ENCODE data around the gene GSTT4.
"Not testable (repeated sequence)": the region's sequence is repeated elsewhere in the genome, so short reads cannot be mapped to it uniquely, and the experiment has no call there.

The GSTT4 gene

GRCh38 chr22:23977304-23977703 is 27.9 kb downstream of the GSTT4 start:
- not testable (repeated sequence) for H3K27me3 ChIP-seq (ENCODE audit: control insufficient read depth, insufficient read depth, low read length); H3K9ac ChIP-seq (ENCODE audit: low read length); H3K27ac ChIP-seq (ENCODE audit: low read depth, low read length)

DNA sequence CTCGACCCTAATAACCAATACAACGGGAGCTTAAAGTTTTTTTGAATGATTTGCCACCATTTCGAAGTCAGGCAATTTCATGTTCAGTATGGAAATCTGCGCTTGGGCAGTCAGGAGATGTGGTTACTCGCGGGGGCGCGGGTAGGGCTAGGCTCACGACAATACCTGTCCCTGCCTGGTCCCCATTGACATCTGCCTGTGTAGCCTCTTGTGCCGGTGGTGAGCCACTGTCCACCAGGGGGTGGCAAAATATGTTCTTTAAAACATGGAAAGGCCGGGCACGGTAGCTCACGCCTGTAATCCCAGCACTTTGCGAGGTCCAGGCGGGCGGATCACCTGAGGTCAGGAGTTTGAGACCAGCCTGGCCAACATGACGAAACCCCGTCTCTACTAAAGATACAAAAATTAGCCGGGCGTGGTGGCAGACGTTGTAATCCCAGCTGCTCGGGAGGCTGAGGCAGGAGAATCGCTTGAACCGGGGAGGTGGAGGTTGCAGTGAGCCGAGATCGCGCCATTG is 30.4 kb downstream of the GSTT4 start:
- H3K4me1 ChIP-seq (ENCODE audit: control insufficient read depth, insufficient read depth, low read length); H3K9ac ChIP-seq (ENCODE audit: low read length); H3K4me3 ChIP-seq (ENCODE audit: low read length); H3K27ac ChIP-seq (ENCODE audit: low read depth, low read length); H3K27me3 ChIP-seq (ENCODE audit: control insufficient read depth, insufficient read depth, low read length): not testable (repeated sequence)
- peaks cover 10% of the 10 kb centered on the region for H3K36me3 ChIP-seq (ENCODE audit: control insufficient read depth, insufficient read depth, low read length)

More at GRCh38 chr22:23977304-23977703, 27.9 kb downstream of the GSTT4 start:
- not testable (repeated sequence) for H3K36me3 ChIP-seq (ENCODE audit: control insufficient read depth, insufficient read depth, low read length); H3K4me3 ChIP-seq (ENCODE audit: low read length); H3K4me1 ChIP-seq (ENCODE audit: control insufficient read depth, insufficient read depth, low read length)

GRCh38 chr22:23974345-23974744 is 30.9 kb downstream of the GSTT4 start, which contains the start of gene DDT:
TSS of gene DDT (minus strand) at chr22:23974441. CDS start at chr22:23974414, 27 bp downstream.
- not testable (repeated sequence) for H3K4me3 ChIP-seq (ENCODE audit: low read length); H3K27ac ChIP-seq (ENCODE audit: low read depth, low read length); H3K9ac ChIP-seq (ENCODE audit: low read length); H3K27me3 ChIP-seq (ENCODE audit: control insufficient read depth, insufficient read depth, low read length); H3K4me1 ChIP-seq (ENCODE audit: control insufficient read depth, insufficient read depth, low read length)
- peaks cover 10% of the 10 kb centered on the region for H3K36me3 ChIP-seq (ENCODE audit: control insufficient read depth, insufficient read depth, low read length)

- peaks cover 10% of the 10 kb centered on the region for H3K36me3 ChIP-seq (ENCODE audit: control insufficient read depth, insufficient read depth, low read length)
- H3K4me1 ChIP-seq (ENCODE audit: control insufficient read depth, insufficient read depth, low read length); H3K27me3 ChIP-seq (ENCODE audit: control insufficient read depth, insufficient read depth, low read length); H3K9ac ChIP-seq (ENCODE audit: low read length); H3K27ac ChIP-seq (ENCODE audit: low read depth, low read length); H3K4me3 ChIP-seq (ENCODE audit: low read length): not testable (repeated sequence)
These were observed 33.3 kb downstream of the GSTT4 start for GRCh38 chr22:23971927-23972326.

- no peak overlapping the region for H3K27ac ChIP-seq (ENCODE audit: low read depth, low read length)
- peaks cover 10% of the 10 kb centered on the region for H3K36me3 ChIP-seq (ENCODE audit: control insufficient read depth, insufficient read depth, low read length)
- H3K9ac ChIP-seq (ENCODE audit: low read length) = no peak overlapping the region
- H3K4me1 ChIP-seq (ENCODE audit: control insufficient read depth, insufficient read depth, low read length) = no peaks in the 10 kb centered on the region
- no peaks in the 10 kb centered on the region for H3K27me3 ChIP-seq (ENCODE audit: control insufficient read depth, insufficient read depth, low read length)
- H3K4me3 ChIP-seq (ENCODE audit: low read length) = no peak overlapping the region
These were observed 34.3 kb downstream of the GSTT4 start for GRCh38 chr22:23970816-23971486.

- Histone ChIP-seq H3K27me3 (ENCODE audit: control insufficient read depth, insufficient read depth, low read length) (no peaks in the 10 kb centered on the region), H3K27ac (ENCODE audit: low read depth, low read length) (no peak overlapping the region), H3K36me3 (ENCODE audit: control insufficient read depth, insufficient read depth, low read length) (peaks cover 10% of the 10 kb centered on the region), H3K4me1 (ENCODE audit: control insufficient read depth, insufficient read depth, low read length) (no peaks in the 10 kb centered on the region), H3K4me3 (ENCODE audit: low read length) (no peak overlapping the region), H3K9ac (ENCODE audit: low read length) (no peak overlapping the region)
These were observed 35.0 kb downstream of the GSTT4 start for GRCh38 chr22:23970201-23970641.

DNA sequence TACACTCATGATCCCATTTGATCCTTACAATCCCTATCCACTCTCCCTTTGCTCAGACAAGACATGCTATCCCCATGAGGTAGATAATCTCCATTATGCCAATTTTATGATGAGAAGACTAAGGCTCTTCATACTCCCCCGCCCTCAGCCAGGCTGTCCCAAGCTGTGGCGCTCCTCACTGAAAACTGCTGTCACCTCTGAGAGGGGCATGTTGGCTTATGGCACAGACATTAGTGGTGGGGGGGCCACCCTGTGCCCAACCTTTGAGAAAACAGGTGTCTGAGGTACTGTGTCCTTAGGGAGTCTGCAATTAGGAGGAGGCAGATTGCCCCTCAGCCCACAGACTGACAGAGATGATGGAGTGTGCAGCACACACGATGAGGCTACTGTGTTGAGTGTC is 36.2 kb downstream of the GSTT4 start:
- Histone ChIP-seq H3K27ac (ENCODE audit: low read depth, low read length) (no peak overlapping the region), H3K4me1 (ENCODE audit: control insufficient read depth, insufficient read depth, low read length) (no peaks in the 10 kb centered on the region), H3K4me3 (ENCODE audit: low read length) (no peak overlapping the region), H3K36me3 (ENCODE audit: control insufficient read depth, insufficient read depth, low read length) (peaks cover 10% of the 10 kb centered on the region), H3K9ac (ENCODE audit: low read length) (no peak overlapping the region), H3K27me3 (ENCODE audit: control insufficient read depth, insufficient read depth, low read length) (no peaks in the 10 kb centered on the region)

DNA sequence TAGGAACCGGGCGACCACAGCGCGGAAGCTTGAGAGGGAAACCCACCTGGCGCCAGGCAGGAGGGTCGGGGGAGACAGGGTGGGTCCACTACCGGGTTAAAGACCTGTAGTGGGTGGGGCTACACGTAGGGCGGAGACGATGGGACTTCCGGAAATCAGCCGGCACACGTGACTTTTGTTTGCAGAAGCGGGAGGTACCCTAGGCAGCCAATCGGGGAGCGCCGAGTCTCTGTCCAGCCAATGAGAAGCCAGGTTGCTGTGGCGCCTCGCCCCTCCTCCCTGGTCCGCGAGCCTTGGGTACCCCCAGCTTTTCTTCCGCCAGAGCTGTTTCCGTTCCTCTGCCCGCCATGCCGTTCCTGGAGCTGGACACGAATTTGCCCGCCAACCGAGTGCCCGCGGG is 38.7 kb downstream of the GSTT4 start, which contains the start of gene DDTL:
TSS of gene DDTL (plus strand) at position 321 of the 400 bp plus-strand sequence. CDS start at position 348, 27 bp downstream.
- not testable (repeated sequence) for H3K27ac ChIP-seq (ENCODE audit: low read depth, low read length); H3K9ac ChIP-seq (ENCODE audit: low read length); H3K27me3 ChIP-seq (ENCODE audit: control insufficient read depth, insufficient read depth, low read length); H3K4me3 ChIP-seq (ENCODE audit: low read length); H3K4me1 ChIP-seq (ENCODE audit: control insufficient read depth, insufficient read depth, low read length)
- peaks cover 10% of the 10 kb centered on the region for H3K36me3 ChIP-seq (ENCODE audit: control insufficient read depth, insufficient read depth, low read length)

- not testable (repeated sequence) for H3K27ac ChIP-seq (ENCODE audit: low read depth, low read length); H3K4me1 ChIP-seq (ENCODE audit: control insufficient read depth, insufficient read depth, low read length); H3K4me3 ChIP-seq (ENCODE audit: low read length); H3K27me3 ChIP-seq (ENCODE audit: control insufficient read depth, insufficient read depth, low read length); H3K9ac ChIP-seq (ENCODE audit: low read length)
- H3K36me3 ChIP-seq (ENCODE audit: control insufficient read depth, insufficient read depth, low read length) = peaks cover 10% of the 10 kb centered on the region
These were observed 39.2 kb downstream of the GSTT4 start for GRCh38 chr22:23966094-23966493.

GRCh38 chr22:23961084-23961771 is 44.0 kb downstream of the GSTT4 start, which contains the start of gene GSTT2B:
TSS of gene GSTT2B (minus strand) at chr22:23961195. CDS start at chr22:23961131, 64 bp downstream.
- not testable (repeated sequence) for H3K36me3 ChIP-seq (ENCODE audit: control insufficient read depth, insufficient read depth, low read length); H3K27me3 ChIP-seq (ENCODE audit: control insufficient read depth, insufficient read depth, low read length); H3K4me3 ChIP-seq (ENCODE audit: low read length); H3K4me1 ChIP-seq (ENCODE audit: control insufficient read depth, insufficient read depth, low read length); H3K27ac ChIP-seq (ENCODE audit: low read depth, low read length); H3K9ac ChIP-seq (ENCODE audit: low read length)

- not testable (repeated sequence) for H3K36me3 ChIP-seq (ENCODE audit: control insufficient read depth, insufficient read depth, low read length); H3K27ac ChIP-seq (ENCODE audit: low read depth, low read length); H3K9ac ChIP-seq (ENCODE audit: low read length); H3K27me3 ChIP-seq (ENCODE audit: control insufficient read depth, insufficient read depth, low read length); H3K4me3 ChIP-seq (ENCODE audit: low read length); H3K4me1 ChIP-seq (ENCODE audit: control insufficient read depth, insufficient read depth, low read length)
These were observed 48.9 kb downstream of the GSTT4 start for GRCh38 chr22:23956301-23956900.

DNA sequence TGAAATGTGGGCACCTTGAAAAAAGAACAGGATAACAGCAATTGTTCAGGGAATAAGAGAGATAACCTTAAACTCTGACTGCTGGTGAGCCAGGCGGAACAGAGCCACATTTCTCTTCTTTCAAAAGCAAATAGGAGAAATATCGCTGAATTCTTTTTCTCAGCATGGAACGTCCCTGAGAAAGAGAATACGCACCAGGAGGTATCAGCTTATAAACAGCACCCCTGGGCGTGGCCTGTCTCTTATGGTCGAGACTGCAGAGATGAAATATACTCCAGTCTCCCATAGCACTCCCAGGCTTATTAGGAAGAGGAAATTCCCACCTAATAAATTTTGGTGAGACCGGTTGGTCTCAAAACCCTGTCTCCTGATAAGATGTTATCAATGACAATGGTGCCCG is 49.4 kb downstream of the GSTT4 start:
- H3K4me1 ChIP-seq (ENCODE audit: control insufficient read depth, insufficient read depth, low read length); H3K9ac ChIP-seq (ENCODE audit: low read length); H3K27me3 ChIP-seq (ENCODE audit: control insufficient read depth, insufficient read depth, low read length); H3K27ac ChIP-seq (ENCODE audit: low read depth, low read length); H3K36me3 ChIP-seq (ENCODE audit: control insufficient read depth, insufficient read depth, low read length); H3K4me3 ChIP-seq (ENCODE audit: low read length): not testable (repeated sequence)

Measured in rectal smooth muscle tissue (tissue), 1 donor.